ENCODE data around the gene DIRAS1. TPM values are rescaled to one million over a fixed set of nuclear protein-coding genes. Genes with fewer than 3 reads are reported as not detected.
"Not testable (repeated sequence)": the region's sequence is repeated elsewhere in the genome, so short reads cannot be mapped to it uniquely, and the experiment has no call there.

Gene DIRAS1
- total RNA-seq, 1 experiment from 2014 or later: not detected

DNA sequence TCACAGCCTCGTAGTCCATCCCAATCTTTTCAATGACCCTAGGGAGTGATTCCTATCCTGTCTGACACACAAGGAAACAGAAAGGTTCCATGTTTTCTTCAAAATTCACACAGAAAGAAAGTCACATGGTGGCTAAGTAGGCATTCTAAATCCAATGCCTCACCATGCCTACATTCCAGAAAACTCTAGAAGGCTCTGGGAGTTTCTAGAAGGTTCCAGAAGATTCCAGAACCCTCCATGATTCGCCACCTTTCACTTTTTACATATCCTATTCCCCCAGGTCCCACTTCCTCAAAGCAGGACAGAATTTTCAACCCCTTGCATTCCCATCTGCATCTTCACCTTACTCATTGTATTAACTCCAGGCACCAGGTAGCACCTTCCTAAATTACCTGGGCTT, 41.7 kb downstream of the DIRAS1 start:
- no peak for DNase-seq (ENCODE audit: low read depth)

DNA sequence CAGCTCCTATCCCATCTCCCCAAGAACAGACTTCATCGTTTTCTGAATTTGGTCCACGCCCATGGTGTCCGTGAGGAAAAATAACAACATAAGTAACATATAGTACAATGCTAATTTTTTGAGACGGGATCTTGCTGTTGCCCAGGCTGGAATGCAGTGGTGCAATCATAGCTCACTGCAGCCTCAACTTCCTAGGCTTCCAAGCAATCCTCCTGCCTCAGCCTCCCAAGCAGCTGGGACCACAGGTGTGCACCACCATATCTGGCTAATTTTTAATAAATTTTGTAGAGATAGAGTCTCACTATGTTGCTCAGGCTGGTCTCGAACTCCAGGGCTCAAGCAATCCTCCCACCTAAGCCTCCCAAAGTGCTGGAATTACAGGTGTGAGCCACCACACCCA, 42.2 kb downstream of the DIRAS1 start:
- DNase-seq (ENCODE audit: low read depth): not testable (repeated sequence)

DNA sequence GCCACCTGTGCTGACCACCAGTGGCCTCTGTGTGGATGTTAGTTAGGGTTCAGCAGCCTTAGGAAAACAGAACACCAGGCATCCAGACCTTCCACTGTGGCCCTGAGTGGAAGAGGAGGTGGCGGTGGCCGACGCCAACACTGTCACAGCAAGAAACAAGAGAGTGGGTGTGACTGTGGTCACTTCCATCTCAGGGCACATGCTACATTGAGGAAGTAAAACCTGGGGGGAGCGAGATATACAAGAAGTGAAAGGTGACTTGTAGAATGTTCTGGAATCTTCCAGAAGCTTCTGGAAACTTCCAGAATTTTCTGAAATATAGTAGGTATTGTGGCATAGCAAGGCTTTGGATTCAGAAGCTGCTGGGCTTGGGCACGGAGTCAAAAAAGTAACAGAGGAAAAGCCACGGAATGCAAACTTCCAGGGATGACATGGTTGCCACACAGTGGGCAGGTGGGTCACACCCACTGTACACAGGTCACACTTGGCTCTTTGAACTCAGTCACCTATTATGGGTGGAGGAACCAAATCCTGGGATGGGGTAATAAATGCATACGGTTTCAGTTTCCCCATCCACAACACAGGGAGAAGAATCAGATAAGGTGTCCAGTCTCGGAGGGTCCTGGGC, 43.0 kb downstream of the DIRAS1 start:
- no peak for DNase-seq (ENCODE audit: low read depth)

DNA sequence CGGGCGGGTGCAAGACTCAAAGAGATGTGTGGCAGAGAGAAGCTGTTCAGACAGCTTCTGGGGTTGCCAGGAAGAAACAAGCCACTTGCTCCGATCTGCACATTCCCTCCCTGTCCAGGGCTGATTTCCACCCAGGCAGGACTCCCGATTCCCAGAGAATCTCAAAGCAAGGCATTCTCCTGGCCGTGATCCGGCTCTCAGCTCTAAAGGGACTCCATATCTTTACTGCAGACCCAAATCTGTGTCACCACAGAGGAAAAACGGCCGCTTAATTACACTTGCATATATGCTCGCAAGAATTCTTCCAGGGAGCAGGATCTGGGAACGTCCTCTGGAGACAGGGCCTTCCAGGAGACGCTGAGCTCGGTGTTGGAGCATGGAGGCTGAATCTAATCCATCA, 44.3 kb downstream of the DIRAS1 start:
- no peak for DNase-seq (ENCODE audit: low read depth)

DNA sequence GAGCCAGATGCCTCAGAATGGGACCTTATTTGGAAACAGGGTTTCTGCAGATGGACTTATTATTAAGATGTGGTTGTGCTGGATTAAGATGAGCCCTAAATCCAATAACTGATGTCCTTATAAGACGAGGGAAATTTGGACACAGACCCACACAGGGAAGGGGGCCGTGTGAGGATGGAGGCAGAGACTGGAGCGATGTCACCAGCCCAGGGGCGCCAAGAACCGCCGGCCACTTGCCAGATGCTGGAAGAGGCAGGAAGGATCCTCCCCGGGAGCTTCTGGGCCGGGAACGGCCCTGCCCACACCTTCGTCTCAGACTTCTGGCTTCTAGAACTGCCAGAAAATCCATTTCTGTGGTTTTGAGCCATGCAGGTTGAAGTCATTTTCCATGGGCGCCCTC, 45.3 kb downstream of the DIRAS1 start:
- DNase-seq (ENCODE audit: low read depth): no peak

DNA sequence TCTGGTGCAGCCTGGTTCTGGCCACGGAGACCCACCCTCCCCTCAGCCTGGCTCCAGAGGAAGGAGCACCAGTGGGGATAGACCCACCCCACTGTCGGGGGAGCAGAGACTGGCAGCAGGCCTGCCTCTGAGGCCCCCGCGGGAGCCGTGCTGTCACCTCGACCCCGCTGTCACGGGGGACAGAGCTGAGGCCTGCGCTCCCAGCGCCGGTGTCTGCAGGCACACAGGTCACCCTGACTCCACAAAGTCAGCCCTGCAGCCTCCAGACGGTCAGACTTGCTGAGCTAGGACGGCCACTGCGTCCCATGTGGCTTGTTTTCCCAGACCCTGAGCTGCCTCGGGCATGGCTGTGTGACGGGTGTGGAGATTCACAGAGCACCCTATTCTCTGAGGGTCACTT, 51.0 kb downstream of the DIRAS1 start:
- no peak for DNase-seq (ENCODE audit: low read depth)

GRCh38 chr19:2668175-2668763, 52.9 kb downstream of the DIRAS1 start:
- DNase-seq (ENCODE audit: low read depth): no peak

DNA sequence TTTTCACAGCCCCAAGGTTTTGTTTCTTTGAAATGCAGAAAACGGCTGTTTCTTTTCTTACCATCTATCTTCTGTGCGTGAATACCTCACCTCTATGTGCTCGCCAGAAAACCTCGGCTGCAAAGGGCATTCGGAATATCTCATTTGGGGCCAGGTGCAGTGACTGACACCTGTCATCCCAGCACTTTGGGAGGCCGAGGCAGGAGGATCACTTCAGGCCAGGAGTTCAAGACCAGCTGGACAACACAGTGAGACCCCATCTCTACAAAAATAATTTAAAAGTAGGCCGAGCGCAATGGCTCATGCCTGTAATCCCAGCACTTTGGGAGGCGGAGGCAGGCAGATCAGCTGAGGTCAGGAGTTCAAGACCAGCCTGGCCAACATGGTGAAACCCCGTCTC, 53.8 kb downstream of the DIRAS1 start:
- DNase-seq (ENCODE audit: low read depth): not testable (repeated sequence)

DNA sequence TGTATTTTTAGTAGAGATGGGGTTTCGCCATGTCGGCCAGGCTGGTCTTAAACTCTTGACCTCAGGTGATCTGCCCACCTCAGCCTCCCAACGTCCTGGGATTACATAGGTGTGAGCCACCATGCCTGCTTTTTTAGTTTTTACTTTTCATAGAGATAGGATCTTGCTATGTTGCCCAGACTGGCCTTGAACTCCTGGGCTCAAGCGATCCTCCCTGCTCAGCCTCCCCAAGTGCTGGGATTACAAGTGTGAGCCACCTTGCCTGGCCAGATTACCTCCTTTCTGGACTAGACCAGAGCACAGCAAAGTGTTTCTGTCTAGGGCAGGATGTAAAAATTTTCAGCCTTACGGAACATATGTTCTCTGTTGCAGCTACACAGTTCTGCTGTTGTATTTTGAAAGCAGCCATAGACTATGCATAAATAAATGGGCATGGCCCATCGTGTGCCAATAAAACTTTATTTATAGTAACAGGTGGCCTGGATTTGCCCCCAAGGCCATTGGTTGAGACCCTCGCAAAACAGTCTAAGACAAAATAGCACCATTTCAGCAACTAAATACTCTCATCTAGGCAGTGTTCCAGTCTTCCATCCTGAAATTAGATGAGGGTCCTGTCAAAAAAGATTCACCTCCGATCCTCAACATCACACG, 54.7 kb downstream of the DIRAS1 start:
- no peak for DNase-seq (ENCODE audit: low read depth)

- DNase-seq (ENCODE audit: low read depth): no peak
These were observed 56.1 kb downstream of the DIRAS1 start for GRCh38 chr19:2665103-2665502.

Other genes starting within 250 kb of the DIRAS1 start
- gene GADD45B, start 245.2 kb downstream of the DIRAS1 start, total RNA-seq (2014; rRNA removed; shearing (Covaris generic)): 40.0 and 53.1 TPM in 2 replicates
- not detected in 2 replicates for gene GNG7, start 18.7 kb downstream of the DIRAS1 start, total RNA-seq (2014; rRNA removed; shearing (Covaris generic))
- gene SLC39A3, start 18.6 kb upstream of the DIRAS1 start, total RNA-seq (2014; rRNA removed; shearing (Covaris generic)): 55.0 and 57.3 TPM in 2 replicates
- gene SGTA, start 61.9 kb upstream of the DIRAS1 start, total RNA-seq (2014; rRNA removed; shearing (Covaris generic)): 104 and 131 TPM in 2 replicates
- 299 and 325 TPM in 2 replicates for gene THOP1, start 64.1 kb upstream of the DIRAS1 start, total RNA-seq (2014; rRNA removed; shearing (Covaris generic))
- gene ZNF554, start 98.5 kb upstream of the DIRAS1 start, total RNA-seq (2014; rRNA removed; shearing (Covaris generic)): 0.33 and 0.63 TPM in 2 replicates
- gene ZNF555, start 120.1 kb upstream of the DIRAS1 start, total RNA-seq (2014; rRNA removed; shearing (Covaris generic)): 0.11 and 1.0 TPM in 2 replicates
- gene ZNF556, start 146.0 kb upstream of the DIRAS1 start, total RNA-seq (2014; rRNA removed; shearing (Covaris generic)): 0.03 TPM in 1 of 2 replicates, not detected in the other
- not detected in 2 replicates for gene ZNF57, start 179.6 kb upstream of the DIRAS1 start, total RNA-seq (2014; rRNA removed; shearing (Covaris generic))
- gene ZNF77, start 223.6 kb upstream of the DIRAS1 start, total RNA-seq (2014; rRNA removed; shearing (Covaris generic)): 0.07 TPM in 1 of 2 replicates, not detected in the other